Esophagus mucosa (tissue), 1 donor: ENCODE data around the gene NXPE3. TPM values are rescaled to one million over a fixed set of nuclear protein-coding genes. Genes with fewer than 3 reads are reported as not detected.
"Not testable (repeated sequence)": the region's sequence is repeated elsewhere in the genome, so short reads cannot be mapped to it uniquely, and the experiment has no call there.

ENCODE experiments used
- ATAC-seq: fragments of 200-7000 bp; cut with Tn5 transposase; one replicate; pipeline ENCODE4 v1.9.1; 2020
- total RNA-seq: library from RNA; stranded (reverse); gene quantifications from one replicate; pipeline ENCODE4 v1.2.4, GENCODE V29; 2023
- donor health status: DM: yes; HTN: yes; CAD: no.

NXPE3 gene
- total RNA-seq = 1.8 TPM

DNA sequence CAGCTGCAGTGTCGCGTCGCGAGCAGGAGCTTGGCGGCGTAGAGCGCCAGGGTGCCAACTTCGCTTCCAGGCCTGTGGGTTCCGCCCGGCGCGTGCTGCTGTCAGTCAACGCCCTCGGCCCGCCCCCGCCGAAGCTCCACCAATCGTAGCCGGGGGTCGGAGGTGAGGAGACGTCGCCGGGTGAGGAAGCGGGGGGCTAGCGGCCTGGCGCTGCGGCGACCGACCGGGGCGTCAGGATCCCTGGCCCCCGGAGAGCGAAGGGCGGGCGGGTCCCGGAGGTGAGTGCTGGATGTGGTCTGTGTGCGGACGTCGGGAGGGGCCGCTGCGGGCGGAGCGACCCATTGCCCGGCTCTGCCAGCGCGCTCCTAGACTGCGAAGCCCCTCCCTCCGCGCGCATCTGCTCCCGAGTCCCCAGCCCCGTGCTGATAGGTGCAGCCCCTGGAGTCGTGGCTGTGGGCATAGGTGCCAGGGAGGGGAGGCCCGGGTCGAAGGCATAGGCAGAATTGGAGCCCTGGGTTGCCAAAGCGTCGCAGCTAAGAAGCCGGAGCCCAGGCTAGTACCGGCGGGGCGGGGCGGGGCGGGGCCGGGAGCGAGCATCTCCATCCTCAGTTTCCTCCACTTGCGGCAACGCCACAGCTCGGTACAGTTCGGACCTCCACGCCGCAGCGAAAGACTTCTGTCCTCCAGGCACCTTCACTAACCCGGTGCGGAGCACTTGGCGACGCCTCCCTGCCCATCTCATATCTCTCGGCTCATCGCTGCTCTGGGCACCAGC lies at the start of gene NXPE3:
Gene NXPE3 (plus strand): TSS at position 165 of the 775 bp plus-strand sequence. CDS start 6,386 bp downstream, outside the sequence.
- peak; percentile 95 for ATAC-seq

DNA sequence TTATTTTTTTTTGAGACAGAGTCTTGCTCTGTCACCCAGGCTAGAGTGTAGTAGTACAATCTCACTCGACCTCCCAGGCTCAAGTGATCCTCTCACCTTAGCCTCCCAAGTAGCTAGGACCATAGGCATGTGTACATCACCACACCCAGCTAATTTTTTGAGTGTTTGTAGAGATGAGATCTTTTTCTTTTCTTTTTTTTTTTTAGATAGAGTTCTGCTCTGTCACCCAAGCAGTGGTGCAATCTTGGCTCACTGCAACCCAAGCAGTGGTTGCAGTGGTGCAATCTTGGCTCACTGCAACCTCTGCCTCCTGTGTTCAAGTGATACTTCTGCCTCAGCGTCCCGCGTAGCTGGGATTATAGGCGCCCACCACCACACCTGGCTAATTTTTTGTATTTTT lies 49.4 kb upstream of the NXPE3 start:
- no peak for ATAC-seq

DNA sequence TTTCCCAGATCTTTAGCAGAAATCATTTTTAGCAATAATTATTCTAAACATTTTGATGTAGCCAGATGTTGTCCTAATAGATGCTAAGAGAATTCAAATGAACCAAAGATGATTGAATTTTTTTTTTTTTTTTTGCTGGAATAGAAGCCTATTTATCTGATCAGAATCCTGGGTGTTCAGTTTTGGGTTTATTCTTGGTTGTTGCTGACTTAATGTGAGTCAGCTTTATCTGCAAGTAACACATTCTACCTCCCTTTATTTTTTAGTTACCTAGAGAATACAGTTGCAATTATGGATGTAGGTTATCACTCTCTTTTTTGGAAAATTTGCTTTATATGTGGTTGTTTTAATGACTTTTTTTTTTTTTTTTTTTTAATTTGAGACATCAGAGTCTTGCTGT lies 48.2 kb upstream of the NXPE3 start:
- no peak for ATAC-seq

DNA sequence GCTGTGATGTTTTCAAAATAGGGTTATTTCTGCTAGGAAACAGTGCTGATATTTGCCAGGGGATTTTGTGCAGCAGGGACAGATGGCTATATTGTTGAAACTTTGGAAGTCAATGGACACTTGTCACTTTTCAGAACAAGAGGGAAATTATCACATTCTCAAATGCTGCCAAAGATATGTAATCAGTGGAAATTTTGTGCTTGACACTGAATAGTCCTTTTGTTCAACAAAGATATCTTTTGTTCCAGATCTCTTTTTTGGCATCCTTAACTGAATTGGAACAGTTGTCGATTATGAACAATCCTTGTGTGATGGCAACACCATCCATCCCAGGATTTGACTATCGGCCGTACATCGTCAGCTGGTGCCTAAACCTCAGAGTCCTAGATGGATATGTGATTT lies 46.8 kb upstream of the NXPE3 start:
- no peak for ATAC-seq

DNA sequence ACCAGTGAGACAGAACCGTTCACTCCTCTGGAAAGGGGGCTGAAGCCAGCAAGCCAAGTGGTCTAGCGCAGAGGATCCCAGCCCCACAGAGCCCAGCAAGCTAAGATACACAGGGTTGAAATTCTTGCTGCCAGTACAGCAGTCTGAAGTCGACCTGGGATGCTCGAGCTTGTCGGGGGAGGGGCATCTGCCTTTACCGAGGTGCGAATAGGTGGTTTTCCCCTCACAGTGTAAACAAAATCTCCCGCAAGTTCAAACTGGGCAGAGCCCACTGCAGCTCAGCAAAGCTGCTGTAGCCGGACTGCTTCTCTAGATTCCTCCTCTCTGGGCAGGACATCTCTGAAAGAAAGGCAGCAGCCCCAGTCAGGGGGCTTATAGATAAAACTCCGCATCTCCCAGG lies 43.2 kb upstream of the NXPE3 start:
- ATAC-seq = no peak

DNA sequence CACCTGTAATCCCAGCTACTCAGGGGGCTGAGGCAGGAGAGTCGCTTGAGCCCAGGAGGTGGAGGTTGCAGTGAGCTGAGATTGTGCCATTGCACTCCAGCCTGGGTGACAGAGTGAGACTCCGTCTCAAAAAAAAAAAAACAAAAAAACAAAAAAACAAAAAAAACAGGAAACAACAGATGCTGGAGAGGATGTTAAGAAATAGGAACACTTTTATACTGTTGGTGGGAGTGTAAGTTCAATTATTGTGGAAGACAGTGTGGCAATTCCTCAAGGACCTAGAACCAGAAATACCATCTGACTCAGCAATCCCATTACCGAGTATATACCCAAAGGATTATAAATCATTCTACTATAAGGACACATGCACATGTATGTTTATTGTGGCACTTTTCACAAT lies 37.1 kb upstream of the NXPE3 start:
- not testable (repeated sequence) for ATAC-seq

DNA sequence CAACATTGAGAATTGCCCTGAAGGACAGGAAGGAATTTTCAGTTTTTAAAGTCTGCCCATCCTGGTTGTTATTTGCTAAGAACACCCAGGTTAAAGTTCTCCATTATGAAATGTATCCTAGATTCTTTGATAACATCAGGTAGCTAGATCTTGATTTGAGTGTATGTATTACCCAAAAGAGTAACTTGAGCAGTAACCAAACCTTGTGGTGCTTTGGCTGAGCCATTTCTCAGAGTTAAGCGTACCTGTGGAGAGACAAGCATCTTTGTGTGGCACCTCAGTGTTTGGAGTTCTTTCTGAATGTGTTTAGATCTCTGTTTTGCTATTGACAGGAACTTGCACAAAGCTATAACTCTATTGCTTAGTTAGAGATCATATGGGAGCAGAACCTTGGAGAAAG lies 34.2 kb upstream of the NXPE3 start:
- ATAC-seq = no peak

DNA sequence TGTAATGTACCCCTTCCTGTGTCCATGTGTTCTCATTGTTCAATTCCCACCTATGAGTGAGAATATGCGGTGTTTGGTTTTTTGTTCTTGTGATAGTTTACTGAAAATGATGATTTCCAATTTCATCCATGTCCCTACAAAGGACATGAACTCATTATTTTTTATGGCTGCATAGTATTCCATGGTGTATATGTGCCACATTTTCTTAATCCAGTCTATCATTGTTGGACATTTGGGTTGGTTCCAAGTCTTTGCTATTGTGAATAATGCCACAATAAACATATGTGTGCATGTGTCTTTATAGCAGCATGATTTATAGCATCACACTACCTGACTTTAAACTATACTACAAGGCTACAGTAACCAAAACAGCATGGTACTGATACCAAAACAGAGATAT lies 33.1 kb upstream of the NXPE3 start:
- ATAC-seq = not testable (repeated sequence)

DNA sequence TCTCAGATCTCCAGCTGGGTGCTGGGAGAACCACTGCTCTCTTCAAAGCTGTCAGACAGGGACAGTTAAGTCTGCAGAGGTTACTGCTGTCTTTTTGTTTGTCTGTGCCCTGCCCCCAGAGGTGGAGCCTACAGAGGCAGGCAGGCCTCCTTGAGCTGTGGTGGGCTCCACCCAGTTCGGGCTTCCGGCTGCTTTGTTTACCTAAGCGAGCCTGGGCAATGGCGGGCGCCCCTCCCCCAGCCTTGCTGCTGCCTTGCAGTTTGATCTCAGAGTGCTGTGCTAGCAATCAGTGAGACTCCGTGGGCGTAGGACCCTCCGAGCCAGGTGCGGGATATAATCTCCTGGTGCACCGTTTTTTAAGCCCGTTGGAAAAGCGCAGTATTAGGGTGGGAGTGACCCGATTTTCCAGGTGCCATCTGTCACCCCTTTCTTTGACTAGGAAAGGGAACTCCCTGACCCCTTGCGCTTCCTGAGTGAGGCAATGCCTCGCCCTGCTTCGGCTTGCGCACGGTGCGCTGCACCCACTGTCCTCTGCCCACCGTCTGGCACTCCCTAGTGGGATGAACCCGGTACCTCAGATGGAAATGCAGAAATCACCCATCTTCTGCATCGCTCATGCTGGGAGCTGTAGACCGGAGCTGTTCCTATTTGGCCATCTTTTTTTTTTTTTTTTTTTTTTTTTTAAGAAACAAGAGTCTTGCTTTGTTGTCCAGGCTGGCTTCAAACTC lies 25.5 kb upstream of the NXPE3 start:
- not testable (repeated sequence) for ATAC-seq

DNA sequence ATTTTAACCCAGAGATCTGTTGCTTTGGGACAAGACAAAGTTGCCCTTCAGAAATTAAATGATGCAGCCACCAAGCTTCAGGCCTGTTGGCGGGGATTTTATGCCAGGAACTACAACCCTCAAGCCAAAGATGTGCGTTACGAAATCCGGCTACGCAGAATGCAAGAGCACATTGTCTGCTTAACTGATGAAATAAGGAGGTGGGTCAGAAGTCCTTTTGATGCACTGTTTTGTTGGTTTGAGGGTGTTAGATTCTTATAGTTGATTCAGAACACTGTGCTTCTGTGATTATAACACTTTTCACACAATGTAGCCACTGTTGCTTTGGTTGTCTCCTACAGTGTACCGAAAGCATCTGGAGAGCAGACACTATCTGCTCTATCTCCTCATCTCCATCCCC lies 20.8 kb upstream of the NXPE3 start:
- no peak for ATAC-seq

DNA sequence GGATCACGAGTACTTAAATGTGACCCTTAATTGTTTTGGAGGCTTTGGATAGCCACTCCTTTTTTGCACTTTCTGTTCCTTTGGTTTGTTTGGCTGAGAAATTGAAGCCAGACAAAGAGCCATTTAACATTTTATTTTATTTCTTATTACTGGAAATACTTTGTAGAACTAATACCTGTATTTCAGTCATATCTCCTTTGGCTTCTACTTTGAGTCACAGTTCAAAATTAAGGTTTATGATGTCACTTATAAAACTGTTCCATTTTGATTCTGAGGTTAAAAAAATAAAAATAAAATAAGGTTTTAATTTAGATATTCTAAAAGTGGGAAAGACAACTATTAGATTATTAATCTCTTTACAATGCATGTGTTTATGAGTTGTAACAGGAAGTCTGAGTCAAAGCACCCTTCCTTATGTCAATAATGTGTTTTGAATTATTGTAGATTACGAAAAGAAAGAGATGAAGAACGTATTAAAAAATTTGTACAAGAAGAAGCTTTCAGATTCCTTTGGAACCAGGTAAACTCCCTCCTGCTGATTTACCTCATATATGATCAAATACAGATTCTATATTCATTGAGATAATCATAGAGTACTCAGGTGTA lies 16.9 kb upstream of the NXPE3 start:
- no peak for ATAC-seq

DNA sequence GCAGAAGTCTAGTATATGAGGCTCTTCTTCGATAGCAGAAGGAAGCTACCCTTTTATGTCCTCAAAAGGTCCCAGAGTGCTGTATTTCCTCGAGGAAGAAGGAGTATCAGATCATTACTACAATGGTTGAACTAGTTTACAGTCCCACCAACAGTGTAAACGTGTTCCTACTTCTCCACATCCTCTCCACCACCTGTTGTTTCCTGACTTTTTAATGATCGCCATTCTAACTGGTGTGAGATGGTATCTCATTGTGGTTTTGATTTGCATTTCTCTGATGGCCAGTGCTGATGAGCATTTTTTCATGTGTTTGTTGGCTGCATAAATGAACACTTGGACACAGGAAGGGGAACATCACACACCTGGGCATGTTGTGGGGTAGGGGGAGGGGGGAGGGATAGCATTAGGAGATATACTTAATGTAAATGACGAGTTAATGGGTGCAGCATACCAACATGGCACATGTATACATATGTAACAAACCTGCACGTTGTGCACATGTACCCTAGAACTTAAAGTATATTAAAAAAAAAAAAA lies 1.2 kb upstream of the NXPE3 start:
- ATAC-seq = not testable (repeated sequence)

DNA sequence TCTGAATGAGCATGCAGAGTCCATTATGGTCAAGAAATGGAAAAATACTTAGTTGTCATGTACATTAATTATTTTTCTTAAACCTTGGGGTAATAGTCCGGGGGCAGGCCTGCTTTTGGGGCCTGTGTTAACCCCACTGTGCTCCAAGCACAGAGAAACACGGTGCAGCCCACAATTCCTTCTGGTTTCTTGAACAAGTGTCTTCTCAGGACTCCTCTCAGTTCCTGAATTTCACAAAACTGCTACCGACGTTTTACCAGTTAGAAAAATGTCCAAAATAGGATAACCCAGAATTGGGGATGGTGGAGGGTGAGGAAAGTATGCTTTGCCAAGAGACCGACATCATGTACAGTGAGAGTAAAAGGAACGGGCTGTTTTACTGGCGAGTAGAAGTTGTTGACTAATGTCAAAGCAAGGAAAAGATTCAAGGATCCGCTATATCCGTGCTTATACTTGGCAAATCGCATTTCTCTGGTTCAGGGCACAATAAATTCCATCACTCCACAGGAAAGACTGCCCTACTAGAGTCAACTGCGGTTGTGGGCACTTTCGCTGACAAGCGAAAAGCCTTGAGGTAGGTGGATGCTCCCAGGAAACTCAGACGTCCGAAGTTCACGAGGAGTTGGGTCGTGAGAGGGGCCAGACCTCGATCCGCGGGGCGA lies 495 bp upstream of the NXPE3 start:
- no peak for ATAC-seq

DNA sequence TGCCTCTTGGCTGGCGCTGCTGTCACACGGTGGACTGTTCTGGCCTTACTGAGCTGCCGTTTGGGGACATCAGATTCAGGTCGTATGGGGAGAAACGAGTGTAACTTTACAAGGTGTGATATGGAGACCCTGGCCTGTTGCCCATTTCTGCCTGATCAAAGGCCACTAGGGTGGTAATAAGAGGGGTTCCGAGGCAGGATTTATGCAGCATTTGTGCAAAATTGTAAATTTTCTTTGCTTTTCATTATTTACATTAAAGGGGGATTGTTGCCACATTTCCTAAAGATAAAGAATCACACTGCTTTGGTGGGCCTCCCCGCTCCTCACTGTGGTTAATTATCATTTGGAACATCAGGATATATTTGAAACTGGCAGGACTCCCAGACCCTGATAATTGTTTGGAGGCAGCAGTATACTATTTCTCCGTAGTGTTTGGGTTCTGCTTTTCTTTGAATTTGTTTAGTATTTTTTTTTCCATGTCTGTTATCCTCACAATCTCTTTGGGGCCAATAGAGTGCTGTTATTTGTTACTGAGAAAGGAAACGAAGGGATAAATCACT lies 891 bp downstream of the NXPE3 start:
- no peak for ATAC-seq

DNA sequence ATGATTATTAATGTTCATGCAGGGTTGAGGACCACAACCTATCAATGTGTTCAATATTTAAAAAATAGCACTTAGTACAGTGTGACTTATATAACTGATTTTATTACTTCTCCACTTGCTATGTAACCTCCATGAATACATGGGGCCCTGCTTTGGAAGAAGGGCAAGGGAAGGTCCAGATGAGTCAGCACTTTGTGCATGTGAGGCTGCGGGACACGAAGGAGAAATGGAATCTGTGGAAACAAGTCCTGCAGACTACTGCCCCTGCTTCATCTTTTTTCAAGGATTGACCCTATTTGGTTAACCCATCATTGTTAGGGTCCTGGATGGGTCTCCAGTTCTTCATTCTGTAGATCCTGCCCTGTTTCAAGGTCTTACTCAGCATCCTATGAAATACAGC lies 1.6 kb downstream of the NXPE3 start:
- ATAC-seq = no peak

DNA sequence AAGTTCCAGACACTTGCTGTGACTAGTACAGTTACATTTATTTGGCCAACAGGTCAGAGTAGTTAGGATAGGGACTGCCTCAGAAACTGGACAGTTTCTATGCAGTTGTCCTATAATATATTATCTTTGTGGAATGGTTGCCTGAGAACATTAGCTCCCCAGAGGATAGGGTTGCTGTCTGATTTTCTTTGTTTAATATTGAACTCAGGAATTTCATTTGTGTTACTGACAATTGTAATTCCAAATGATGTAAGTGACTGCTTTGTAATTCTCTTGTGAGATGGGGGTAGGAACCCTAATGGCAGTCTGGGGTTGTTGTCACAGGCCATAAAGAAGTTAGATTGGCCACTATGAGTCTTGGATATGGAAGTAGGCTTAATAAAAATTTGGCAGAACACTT lies 2.2 kb downstream of the NXPE3 start:
- no peak for ATAC-seq

DNA sequence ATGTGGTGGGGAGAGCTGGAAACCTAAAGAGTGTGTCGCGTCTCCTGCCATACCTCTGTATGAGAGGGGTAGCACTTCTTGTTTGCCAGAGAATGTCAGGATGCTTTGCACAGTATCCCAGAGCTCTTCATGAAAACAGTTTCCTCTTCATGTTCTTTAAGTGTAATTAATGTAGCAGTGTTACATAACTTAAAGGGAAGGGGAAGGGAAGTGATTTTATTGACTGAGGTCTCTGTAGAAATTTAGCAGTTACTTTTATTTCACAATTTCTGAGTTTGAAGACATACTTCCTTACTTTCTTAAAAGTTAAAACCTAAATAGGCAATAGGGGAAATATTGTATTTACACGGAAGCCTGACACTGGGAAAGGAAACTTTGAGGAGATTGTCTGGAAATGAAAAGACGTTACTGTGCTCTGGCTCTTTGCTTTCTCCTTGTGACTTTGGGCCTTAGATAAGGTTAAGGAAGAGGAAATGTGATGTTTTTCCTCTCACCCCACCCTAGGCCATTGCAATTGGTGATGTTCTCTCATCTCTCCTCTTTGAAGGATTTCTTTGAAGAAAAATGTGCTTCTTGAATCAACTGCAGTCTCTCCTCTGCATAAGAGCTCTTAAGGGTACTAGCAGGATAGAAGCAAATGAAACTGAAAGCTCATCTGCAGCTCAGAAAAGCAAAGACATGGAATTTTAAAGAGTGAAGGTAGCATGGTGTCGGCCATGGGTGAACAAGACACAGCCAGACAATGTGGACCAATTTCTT lies 6.0 kb downstream of the NXPE3 start:
- ATAC-seq = no peak

DNA sequence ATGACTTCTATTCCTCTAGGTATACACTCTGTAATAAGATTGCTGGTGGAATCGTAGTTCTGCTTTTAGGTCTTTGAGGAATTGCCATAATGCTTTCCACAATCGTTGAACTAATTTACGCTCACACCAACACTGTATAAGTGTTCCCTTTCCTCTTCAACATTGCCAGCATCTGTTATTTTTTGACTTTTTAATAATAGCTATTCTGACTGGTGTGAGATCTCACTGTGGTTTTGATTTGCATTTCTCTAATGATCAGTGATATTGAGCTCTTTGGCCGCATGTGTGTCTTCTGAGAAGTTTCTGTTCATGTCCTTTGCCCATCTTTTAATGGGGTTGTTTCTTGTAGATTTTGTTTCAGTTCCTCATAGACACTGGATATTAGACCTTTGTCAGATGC lies 12.8 kb downstream of the NXPE3 start:
- ATAC-seq = no peak

DNA sequence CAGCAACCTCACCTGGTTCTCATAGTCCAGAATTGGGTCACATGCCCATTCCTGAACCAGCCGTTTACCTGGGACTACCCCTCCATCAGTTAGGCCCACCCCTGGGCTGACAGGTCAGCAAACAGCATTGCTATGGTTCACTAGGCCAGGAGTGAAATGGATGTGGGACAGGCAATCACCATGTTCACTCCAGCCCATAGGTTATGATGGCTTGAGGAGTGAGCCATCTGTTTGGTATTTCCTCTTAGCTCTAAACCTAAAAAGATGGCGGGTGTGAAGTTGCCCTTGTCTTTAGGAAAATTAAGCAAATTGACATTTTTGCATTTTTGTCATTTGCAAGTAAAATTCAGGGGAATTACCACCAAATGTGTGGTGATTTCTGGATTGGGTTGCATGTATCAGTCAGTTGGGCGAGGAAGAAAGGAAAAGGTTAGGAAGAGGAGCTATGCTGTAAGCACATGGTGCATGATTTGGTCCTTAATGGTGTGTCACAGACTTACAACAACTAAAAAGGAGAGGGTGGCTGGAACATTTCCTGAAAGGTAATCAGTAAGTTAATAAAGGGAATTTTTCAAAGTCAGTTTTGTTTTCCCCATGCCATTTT lies 17.2 kb downstream of the NXPE3 start:
- no peak for ATAC-seq

DNA sequence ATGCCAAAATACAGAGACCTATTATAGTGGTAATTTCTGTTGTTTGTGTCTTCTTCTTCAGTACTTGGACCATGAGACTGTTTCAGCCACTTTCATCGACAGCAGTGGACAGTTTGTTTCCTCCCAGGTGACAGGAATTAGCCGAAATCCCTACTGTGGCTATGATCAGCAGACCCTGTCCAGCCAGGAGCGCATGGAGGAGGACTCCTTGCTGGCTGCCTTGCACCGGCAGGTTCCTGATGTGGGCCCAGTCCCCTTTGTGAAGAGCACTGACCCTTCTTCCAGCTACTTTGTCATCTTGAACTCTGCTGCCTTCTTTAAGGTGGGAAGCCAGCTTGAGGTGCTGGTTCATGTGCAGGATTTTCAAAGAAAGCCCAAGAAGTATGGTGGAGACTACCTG lies 22.2 kb downstream of the NXPE3 start:
- ATAC-seq = no peak

DNA sequence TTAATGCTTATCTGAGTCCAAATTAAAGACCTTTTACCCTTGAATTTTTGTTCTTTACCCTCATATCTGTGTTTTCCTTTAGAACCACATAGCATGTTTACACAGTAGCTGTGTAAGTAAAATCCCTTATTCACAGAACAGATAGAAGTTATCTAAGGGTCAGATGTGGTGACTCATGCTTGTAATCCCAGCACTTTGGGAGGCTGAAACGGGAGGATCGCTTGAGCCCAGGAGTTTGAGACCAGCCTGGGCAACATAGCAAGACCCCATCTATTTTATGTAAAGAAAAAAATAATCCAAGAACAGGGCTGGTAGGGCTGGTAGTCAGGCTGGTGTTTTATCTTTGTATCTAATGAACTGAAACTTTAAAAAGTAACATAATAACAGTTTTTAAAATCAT lies 23.2 kb downstream of the NXPE3 start:
- ATAC-seq = no peak
